Inferior parietal cortex (tissue), 1 donor: Measurements from ENCODE around the gene RNF167.

Source experiments
- DNase-seq: peaks from one replicate; pipeline ENCODE4 v3.0.0-alpha.2; 2016; ENCODE audit errors: extremely low spot score

The RNF167 gene

DNA sequence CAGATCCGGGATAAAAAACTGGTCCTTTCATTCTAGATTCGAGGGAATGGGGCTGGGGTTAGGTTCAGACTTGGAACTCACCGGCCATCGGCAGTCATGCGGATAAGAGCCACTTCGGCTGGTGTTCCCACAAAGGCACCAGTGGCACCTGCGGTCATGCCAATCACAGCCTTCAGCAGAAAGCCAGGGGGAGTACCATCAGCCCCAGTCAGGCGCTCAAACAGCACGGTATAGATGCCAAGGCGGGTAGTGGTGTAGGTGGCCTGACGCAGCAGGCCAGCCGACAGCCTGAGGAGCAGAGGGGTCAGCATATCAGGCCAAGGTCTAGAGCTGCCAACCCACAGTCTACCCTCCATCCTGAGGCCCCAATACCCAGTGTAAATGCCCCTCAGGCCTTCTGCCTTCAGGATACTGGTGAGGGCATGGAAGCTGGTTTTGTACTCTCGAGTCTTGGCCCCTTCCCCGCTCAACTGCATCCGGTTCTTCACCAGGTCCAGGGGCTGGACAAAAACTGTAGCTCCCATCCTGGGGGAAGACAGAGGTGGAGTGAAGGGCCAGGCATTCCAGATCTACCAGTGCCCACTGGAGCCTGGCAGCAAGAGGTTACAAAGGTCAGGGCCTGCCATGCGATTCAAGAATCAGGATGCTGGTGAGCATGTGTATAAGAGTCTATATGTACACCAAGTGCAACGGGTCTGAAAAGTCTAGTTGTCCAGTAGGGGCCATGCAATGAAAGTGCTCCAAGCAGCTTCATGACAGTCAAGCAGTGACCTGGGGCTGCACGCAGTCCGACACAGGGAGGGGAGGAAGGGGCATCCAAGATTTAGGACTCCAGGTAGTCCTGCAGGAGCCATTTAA, 1.2 kb upstream of the RNF167 start:
- DNase-seq: no peak

DNA sequence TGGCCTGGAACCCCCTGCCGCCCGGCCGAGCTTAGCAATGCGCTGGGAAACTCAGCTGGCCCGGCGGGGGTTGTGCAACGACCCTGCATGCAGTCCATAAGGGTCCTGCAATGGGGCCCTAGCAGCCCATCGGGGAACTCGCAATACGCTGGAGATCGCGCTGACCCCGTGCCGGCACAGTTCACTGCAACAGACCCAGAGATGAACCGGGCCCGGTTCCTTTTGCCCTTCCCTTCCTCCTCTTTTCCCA, 597 bp upstream of the RNF167 start:
- DNase-seq: no peak

DNA sequence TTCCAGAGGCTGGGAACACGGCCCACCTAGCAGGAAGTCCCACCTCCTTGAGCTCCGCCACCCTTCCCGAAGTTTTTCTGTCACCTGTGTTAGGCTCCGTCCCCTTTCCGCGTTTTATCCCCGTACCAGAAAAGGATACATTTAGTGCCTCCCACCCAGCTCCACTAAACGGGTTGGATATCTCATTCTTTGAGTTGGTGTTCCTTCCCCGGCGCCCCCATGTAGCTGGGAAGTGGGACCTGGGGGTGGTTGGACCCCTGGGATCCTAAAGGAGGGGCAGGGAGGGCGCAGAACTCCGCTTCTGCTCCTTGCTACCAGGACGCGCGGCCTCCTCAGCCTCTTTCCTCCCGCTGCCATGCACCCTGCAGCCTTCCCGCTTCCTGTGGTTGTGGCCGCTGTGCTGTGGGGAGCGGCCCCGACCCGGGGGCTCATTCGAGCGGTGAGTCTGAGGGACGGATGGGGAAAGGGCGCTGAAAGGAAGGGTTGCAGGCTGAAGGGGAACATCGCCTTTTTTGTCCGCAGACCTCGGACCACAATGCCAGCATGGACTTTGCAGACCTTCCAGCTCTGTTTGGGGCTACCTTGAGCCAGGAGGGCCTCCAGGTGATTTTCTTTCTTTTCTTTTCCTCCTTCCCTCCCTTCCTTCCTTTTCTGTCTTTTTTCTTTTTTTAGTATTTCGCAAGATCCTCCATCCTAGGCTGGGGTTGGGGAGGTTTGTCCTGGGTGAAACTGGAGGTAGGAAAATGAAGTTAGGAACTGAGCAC, 669 bp downstream of the RNF167 start:
- DNase-seq: no peak

DNA sequence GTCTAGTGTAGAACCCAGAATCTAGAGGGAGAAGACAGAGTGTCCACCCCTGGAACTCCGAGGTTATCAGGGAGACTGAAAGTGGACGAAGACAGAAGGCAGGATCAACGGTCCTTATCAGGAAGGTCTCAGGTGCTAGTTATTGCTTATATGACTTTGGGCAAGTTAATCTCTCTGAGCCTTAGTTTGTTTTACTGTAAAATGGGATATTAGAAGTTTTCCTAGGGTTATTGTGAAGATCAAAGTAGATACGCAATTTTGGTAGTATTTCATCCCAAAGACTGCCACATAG, 1.2 kb downstream of the RNF167 start:
- no peak for DNase-seq

DNA sequence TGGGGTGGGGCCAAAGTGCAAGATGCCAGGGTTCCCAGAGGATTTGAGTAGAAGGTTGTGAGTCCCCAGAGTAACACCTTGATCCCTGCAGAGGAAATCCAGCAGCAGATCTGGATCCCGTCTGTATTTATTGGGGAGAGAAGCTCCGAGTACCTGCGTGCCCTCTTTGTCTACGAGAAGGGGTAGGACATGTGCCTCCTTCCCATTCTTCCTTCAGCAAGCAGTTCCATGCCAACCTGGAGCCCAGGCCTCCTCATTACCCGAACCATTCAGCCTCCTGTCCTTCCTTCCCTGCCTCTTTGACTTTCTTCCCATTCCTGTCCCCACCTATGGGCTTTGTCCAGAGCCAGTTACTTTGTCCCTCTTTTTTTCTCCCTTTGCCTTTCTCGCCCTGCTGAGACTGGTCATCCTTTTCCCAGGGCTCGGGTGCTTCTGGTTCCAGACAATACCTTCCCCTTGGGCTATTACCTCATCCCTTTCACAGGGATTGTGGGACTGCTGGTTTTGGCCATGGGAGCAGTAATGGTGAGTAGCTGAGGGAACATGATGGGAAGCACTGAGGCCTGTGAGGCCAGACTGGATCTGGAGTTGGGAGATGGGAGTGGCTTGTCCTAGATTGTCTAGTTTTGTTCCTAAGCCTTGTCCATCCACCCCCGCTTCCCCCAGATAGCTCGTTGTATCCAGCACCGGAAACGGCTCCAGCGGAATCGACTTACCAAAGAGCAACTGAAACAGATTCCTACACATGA, 2.9 kb downstream of the RNF167 start:
- DNase-seq: no peak

DNA sequence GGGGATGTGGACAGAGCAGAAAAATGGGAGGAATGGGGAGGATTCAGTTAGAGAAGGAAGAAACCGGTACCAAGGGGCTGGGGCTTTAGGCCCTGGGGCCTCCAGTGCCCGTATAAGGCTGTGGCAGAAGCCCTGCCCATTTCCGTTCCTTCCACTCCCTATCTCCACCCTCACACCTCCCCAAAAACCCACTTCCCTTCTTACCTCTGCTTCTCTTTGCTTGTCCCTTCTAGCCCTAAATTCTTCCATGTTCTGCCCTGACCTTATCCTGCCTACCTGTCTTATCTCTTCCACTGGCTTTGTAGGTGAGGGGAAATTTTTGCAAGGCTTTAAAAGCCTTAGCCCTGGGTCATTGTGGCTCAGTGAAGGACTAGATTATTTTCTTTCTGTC, 4.1 kb downstream of the RNF167 start:
- no peak for DNase-seq

DNA sequence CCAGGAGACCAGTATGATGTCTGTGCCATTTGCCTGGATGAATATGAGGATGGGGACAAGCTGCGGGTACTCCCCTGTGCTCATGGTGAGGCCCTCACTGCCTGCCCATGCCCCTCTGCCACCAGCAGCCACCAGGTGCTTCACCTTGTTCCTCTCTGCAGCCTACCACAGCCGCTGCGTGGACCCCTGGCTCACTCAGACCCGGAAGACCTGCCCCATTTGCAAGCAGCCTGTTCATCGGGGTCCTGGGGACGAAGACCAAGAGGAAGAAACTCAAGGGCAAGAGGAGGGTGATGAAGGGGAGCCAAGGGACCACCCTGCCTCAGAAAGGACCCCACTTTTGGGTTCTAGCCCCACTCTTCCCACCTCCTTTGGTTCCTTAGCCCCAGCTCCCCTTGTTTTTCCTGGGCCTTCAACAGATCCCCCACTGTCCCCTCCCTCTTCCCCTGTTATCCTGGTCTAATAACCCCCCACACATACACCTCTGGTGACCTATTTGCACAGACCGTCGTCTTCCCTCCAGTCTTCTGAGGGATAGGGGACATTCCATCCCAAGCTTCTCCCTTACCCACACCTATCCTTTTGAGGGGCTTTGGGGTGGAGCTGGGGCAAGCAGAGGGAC, 4.6 kb downstream of the RNF167 start:
- DNase-seq: no peak

DNA sequence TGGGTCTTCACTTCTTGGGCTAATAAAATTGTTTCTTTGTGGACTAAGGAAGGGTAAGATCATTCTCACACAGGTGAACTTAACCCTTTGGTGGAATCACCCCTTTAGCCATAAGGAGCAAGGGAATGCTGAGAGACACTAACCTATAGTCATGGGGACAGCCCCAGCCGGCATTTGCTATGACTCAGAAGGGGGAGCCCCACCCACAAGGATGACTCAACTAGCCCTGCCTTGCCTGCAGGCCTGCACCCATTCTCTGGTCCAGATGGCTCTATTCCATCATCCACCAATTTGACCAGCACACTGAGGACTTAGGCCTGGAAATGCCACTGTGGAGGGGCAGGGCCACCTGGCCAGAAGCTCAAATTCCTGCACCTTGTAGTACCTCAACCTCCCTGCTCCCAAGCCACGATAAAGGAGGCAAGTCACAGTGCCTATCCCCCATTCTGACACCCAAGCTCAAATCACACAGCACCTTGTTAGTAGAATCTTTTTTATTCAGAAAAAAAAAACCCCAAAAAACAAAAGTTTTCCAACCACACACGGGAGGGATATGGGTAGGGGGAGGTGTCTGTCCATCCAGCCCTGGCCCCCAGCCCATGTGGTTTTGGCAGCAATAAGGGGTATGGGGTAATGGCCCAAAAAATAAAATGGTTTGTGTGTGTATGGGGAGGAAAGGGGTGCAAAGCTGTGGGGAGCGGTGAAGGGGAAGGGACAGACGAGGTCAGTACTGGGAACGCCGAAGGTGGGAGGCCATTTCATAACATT, 5.3 kb downstream of the RNF167 start:
- peak; percentile 47 for DNase-seq

DNA sequence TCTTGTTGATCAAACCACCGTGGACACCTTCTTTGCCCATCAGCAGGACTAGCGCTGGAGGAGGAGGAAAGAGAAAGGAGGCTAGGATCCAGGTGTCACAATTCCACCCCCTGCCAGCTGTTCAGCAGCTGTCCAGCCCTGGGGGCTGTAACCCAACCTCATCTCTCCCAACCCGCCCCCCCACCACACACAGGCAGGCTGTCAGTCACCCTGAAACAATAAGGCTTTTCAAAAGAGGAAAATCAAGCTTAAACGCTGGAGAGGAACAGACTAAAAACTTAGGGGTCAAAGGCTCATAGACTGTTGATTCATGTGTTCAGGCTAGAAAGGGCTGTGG, 5.8 kb downstream of the RNF167 start:
- no peak for DNase-seq

DNA sequence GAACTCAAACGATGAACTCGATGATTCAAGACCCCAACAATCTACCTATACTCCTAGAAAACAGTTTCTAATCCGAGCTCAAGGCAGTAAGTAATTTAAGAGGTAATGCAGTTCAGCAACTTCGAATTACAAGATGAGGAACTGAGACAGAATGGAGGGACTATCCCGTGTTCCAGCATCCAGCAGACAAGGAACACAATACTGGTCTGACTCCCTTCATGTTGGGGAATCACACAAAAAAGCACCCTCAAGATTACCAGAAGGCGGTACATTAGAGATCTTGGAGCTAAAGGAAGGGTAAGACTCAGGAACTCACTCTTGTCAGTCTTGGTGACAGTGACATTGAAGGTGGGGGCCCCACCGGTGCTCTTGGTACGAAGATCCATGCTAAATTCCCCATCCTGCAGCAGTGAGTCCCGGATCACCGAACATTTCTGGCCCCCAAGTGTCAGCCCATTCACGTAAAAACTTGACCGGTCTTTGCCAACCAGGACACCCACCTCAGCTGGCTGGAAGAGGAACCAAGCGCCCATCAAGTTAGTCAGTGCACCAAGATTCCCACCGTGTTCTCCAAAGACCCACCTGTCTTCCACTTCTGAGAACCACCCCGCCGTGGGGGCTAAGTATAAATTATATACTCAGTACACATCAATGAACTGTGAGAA, 6.4 kb downstream of the RNF167 start:
- DNase-seq: no peak

DNA sequence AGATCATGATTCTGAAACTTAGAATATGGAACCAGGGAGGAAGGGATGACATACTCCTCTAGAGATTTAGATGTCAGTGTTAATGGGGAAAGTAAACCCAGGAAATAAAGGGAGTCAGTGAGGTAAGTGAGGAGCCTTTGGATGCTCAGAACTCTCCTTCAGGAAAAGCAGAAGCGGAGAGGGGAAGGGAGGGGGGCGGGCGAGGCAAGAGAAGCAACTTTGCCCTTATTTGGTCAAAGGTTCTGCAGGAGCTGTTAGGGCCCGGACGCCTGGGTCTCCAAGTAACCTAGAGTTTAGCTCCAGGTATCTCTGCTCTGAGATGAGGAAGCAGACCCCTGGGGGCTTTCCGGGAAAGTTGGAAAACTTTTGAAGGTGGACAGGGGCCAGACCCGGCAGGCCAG, 6.9 kb downstream of the RNF167 start:
- no peak for DNase-seq

DNA sequence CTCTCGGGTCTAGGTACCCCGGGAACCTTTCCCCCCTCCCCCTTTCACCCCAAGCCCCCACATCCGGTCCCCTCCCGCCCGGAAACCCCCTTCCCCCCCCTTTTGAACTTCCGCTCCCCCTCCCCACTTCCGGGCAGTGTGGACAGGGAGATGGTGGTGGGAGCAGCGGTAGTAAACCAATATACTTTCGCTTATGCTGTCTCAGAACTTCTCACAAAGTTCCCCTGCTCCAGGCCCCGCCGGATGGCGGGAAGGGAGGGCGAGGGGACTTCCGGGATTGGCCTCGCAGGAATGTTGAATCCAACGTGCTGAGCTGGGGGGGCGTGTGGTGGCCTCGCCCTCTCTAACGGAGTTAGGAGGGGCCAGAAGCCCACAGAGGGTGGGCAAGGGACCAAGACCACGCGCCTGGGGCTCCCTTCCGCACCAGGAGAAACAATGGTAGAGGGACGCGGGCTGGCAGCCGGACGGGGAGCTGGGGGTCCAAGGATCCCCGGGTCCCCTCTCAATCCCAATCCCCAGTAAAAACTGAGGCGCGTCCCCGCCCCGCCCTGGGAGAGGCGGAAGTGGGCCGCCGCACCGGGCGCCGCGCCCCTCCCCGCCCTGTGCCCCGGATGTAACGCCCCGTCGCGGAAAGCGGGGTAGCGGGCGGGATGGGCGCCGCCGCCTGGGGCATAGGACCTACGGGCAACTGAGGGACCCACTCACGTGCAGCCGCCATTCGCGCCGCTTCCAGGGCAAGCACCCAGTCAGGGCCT, 7.5 kb downstream of the RNF167 start:
- DNase-seq: no peak

DNA sequence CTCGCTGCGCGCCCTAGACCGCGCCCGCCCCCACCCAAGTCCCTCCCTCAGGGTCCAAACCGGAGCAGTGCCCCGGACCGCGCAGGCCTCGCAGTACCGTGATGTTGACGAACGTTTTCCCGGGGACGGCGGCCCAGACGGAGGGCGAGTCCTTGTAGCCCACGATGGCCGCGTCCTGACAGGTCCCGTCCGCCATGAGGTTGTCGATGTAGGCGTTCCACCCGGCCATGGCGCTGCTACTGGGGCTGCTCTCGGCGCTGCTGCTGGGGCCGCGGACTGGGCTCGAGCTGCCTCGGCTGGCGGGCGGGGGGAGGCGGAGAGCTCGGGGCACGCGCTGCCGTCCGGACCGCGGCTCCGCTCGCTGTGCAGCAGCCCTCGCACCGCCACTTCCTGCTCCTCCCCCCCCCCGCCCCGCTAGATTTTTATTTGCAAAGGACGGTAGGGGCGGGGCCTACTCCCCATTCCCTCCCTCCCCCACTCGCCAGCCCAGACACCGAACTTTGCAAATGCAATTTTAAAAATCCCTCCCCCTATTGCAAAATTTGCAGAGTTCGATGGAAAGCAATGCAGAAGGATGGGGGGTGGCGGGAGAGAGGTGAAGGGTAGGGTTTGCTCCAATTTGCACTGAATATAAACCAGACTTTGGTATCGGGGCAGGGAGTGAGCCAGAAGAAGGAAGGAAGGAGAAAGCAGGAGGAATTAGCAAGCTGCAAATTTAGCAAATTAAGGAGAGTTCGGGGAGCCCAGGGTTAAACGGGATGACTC, 8.3 kb downstream of the RNF167 start, which contains the start of gene PFN1:
Gene PFN1, minus strand, starts transcription at position 365 of the 765 bp plus-strand sequence. Its CDS starts 136 bp downstream, at position 229.
- peak; percentile 78 for DNase-seq

DNA sequence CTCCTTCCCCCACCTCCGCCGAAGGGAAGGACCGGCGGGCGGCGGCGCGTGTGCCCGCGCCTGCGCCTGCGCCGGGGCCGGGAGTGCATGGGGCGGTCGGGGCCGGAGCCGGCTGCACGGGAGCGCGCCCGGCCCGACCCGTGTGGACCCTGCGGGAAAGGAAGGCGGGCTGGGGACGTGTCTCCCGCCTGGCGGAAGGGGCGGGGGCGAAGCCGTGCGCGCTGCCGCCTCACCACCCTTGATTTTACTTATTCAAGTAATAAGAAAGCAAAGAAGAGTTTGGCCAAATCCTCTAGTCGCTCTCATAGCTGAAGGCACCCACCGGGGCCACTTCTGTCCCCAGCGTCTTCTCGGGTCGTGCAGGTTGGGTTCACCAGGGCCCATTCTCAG, 8.9 kb downstream of the RNF167 start:
- DNase-seq: no peak

DNA sequence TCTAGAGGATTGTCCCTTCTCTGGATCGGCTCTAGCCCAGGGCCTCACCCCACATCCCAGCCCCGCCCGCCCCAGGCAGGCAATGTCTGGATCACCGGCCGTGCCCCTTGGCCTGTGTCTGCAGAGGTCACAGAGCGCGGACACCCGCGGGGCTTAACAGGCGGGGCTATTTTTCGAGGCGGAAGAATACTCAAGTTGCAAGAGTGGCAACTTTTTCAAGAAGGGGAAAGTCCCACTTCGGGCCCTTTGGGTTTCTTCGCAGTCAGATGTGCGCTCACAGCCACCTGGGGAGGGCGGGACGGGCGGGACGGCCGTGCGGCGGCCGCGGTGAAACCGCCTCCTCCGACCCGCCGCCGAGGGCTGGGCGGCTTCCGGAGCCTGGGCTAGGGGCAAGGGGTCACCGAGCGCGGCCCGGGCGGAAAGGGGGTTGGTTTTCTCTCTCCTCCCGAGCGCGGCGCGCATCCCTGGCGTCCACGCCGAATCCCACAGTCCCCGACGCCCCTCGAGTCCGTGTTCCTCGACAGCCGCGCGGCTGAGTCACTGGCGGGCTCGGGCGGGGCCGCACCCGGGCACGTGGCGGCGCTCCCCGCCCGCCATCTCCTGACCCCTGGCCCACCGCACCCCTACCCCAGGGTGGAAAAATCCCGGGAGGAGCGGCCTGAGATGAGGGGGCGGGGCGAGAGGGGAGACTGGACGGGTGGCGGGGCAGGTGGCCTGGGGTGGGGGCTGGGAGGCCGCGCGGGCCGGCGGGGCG, 9.4 kb downstream of the RNF167 start:
- DNase-seq: peak; percentile 39

DNA sequence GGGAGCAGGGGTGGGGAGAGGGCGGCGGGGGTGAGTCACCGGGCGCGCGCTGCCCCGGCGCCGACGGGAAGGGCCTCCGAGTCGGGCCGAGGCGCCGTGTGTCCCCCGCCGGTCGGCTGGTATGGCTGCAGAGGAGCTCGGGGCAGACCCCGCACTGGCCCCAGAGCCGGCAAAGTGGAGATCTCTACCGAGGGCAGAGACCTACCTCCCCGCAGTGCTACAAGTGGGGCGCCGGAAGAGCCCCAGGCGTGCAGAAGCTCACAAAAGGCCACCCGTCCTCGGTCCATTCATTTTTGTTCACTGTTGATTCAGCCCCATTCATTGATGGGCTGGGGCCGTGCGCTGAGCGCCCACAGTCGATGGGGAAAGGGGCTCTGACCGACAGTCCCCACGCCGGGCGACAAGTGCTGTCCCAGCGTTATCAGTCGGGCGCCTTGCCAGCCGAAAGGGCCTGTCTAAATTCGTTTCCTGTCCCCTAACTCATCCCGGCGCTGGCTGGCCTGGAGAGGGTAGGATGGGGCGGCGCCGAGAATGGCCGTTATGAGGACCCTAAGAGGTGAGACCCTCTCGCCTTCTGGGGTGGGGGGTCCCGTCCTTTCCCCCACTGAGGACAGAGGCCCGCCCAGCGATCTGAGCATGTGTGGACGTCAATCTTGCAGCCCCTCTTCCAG, 10.1 kb downstream of the RNF167 start:
- DNase-seq: no peak

DNA sequence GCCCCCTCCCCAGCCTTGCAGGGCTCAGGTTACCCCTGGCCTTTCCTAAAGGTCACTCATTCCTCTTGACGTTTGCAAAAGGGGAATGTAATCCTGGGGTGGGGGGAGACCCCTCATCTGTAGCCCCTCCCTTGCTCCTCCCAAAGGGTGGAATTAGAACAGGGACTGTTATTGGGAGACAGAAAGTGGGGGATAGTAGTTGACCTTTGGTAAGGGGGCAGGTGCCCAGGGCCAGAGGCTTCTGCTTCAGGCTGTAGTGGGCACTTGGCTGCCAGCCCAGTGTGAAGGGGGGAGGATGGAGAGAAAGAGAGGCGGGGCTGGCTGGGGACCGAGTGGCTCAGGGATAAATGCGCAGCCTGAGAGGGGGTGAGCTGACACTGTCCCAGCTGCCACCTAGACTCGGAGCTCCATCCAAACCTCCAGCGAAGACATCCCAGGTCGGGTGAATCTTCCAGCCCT, 10.7 kb downstream of the RNF167 start, which contains the start of gene ENO3:
Gene ENO3, plus strand, starts transcription at position 374 of the 459 bp plus-strand sequence. CDS start 711 bp downstream, outside the sequence.
- DNase-seq: no peak

DNA sequence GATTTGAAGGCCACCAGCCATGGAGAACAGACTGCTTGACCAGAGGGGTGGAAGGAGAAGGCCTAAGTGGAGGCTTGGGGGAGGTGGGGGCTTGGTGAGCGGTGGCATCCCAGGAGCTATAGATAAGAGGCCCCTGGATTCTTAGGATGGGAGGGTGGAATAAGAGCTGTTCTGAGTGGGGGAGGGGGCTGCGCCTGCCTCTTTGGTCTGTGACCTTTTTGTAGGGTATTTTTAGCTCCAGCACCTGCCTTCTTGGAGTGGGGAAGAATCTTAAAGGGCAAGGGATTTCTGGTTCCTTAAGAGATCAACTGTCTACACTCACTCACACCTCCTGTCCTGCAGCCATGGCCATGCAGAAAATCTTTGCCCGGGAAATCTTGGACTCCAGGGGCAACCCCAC, 11.4 kb downstream of the RNF167 start:
- DNase-seq: no peak
